ENCODE results near the gene MEIS3.

MEIS3 gene

GRCh38 chr19:47419030-47419783 lies at the start of gene MEIS3:
Gene MEIS3 (minus strand): TSS chr19:47419527. CDS start chr19:47419081, 446 bp downstream.
- ATAC-seq: no peak

- no peak for ATAC-seq
Measured at GRCh38 chr19:47467914-47468313, 48.6 kb upstream of the MEIS3 start.

- ATAC-seq: no peak
Measured at GRCh38 chr19:47465957-47466356, 46.6 kb upstream of the MEIS3 start.

GRCh38 chr19:47464675-47465419 lies 45.5 kb upstream of the MEIS3 start:
- no peak for ATAC-seq

GRCh38 chr19:47461876-47462275 lies 42.5 kb upstream of the MEIS3 start:
- ATAC-seq: no peak

GRCh38 chr19:47459477-47459876 lies 40.1 kb upstream of the MEIS3 start:
- ATAC-seq: no peak

GRCh38 chr19:47458672-47459071 lies 39.3 kb upstream of the MEIS3 start:
- ATAC-seq: no peak

- no peak for ATAC-seq
Measured at GRCh38 chr19:47456721-47457474, 37.6 kb upstream of the MEIS3 start.

- ATAC-seq: no peak
Measured at GRCh38 chr19:47450478-47450877, 31.2 kb upstream of the MEIS3 start.

- no peak for ATAC-seq
Measured at GRCh38 chr19:47448360-47448727, 29.0 kb upstream of the MEIS3 start.

GRCh38 chr19:47447470-47448359 lies 28.4 kb upstream of the MEIS3 start:
- ATAC-seq: peak; percentile 58 to 60

- no peak for ATAC-seq
Measured at GRCh38 chr19:47446534-47447469, 27.5 kb upstream of the MEIS3 start.

- ATAC-seq: peak; percentile 27 to 34
Measured at GRCh38 chr19:47445937-47446402, 26.6 kb upstream of the MEIS3 start.

- ATAC-seq: no peak
Measured at GRCh38 chr19:47445527-47445926, 26.2 kb upstream of the MEIS3 start.

GRCh38 chr19:47444388-47444821 lies 25.1 kb upstream of the MEIS3 start:
- ATAC-seq: peak; percentile 26 to 44

GRCh38 chr19:47443331-47443730 lies 24.0 kb upstream of the MEIS3 start:
- no peak for ATAC-seq

- ATAC-seq: no peak
Measured at GRCh38 chr19:47438793-47439220, 19.5 kb upstream of the MEIS3 start.

- no peak for ATAC-seq
Measured at GRCh38 chr19:47437500-47437899, 18.2 kb upstream of the MEIS3 start.

- ATAC-seq: peak; percentile 86 to 89
Measured at GRCh38 chr19:47436712-47437401, 17.5 kb upstream of the MEIS3 start.

- no peak for ATAC-seq
Measured at GRCh38 chr19:47435883-47436417, 16.6 kb upstream of the MEIS3 start.

All from activated CD4-positive, CD25-positive, alpha-beta regulatory T cell treated with anti-CD3 and anti-CD28 coated beads, Interleukin-2, amount 50 U/mL, for 24 hours (primary cell).